Large intestine (tissue), 3 donors: Measurements from ENCODE around the gene GSTP1. TPM values are rescaled to one million over a fixed set of nuclear protein-coding genes. Genes with fewer than 3 reads are reported as not detected.

ENCODE experiments used
- DNase-seq, 2 donors: peaks; one replicate each; pipeline versions ENCODE4 v3.0.0 to v3.0.0-alpha.2; 2013
- H3K27ac ChIP-seq: one replicate; pipeline ENCODE4 v1.5.1; 2013; ENCODE audit warnings: low read length
- H3K27me3 ChIP-seq: 2 replicates; pipeline ENCODE4 v1.6.1; 2013; ENCODE audit warnings: low read length; ENCODE audit not compliant: control insufficient read depth, insufficient read depth
- H3K36me3 ChIP-seq: 2 replicates; pipeline ENCODE4 v1.6.1; 2013; ENCODE audit warnings: low read length; ENCODE audit not compliant: control insufficient read depth, insufficient read depth
- H3K4me1 ChIP-seq: one replicate; pipeline ENCODE4 v1.6.1; 2013; ENCODE audit warnings: low read length; ENCODE audit not compliant: control insufficient read depth, insufficient read depth
- H3K4me3 ChIP-seq: one replicate; pipeline ENCODE4 v1.5.1; 2013; ENCODE audit warnings: low read length
- H3K9me3 ChIP-seq: one replicate; pipeline ENCODE4 v1.6.1; 2013; ENCODE audit warnings: mild to moderate bottlenecking, low read depth, low read length, moderate library complexity; ENCODE audit not compliant: control insufficient read depth
- WGBS: methylation state at CpG from one replicate; pipeline ENCODE4 v1.1.5; 2013; ENCODE audit warnings: low lambda C conversion rate; ENCODE audit not compliant: insufficient coverage; 5-methylcytosine and 5-hydroxymethylcytosine counted together
- polyA plus RNA-seq: library from polyadenylated mRNA; unstranded; fragments of 120-200 nt; gene quantifications from one replicate; pipeline ENCODE4 v1.2.1, GENCODE V29; 2013

The GSTP1 gene
- polyA plus RNA-seq, 1 donor, result 848 TPM

- peaks cover 20% of the 10 kb centered on the region for H3K36me3 ChIP-seq
- peaks cover 9% of the 10 kb centered on the region for H3K4me1 ChIP-seq
- WGBS, result 40% methylated on average over 1 of the region's 11 CpGs
- no peak overlapping the region for H3K4me3 ChIP-seq
- DNase-seq, result no peak
- no peaks in the 10 kb centered on the region for H3K9me3 ChIP-seq
- H3K27me3 ChIP-seq, result no peaks in the 10 kb centered on the region
- no peak overlapping the region for H3K27ac ChIP-seq
These were observed 21.8 kb downstream of the GSTP1 start for GRCh38 chr11:67605231-67606011.

GRCh38 chr11:67606093-67606491 lies 22.5 kb downstream of the GSTP1 start:
- H3K4me3 ChIP-seq, result peak overlapping the region; percentile 83
- no peak for DNase-seq
- peaks cover 27% of the 10 kb centered on the region for H3K36me3 ChIP-seq
- peaks cover 9% of the 10 kb centered on the region for H3K4me1 ChIP-seq
- no CpG with 5 or more reads among the region's 17 CpGs for WGBS
- H3K27me3 ChIP-seq, result no peaks in the 10 kb centered on the region
- no peaks in the 10 kb centered on the region for H3K9me3 ChIP-seq
- peak overlapping the region; percentile 37 for H3K27ac ChIP-seq

- no CpG with 5 or more reads among the region's 69 CpGs for WGBS
- no peaks in the 10 kb centered on the region for H3K9me3 ChIP-seq
- peaks cover 32% of the 10 kb centered on the region for H3K36me3 ChIP-seq
- peaks cover 9% of the 10 kb centered on the region for H3K4me1 ChIP-seq
- H3K27ac ChIP-seq, result peak within 1 kb of the TSS; percentile 59
- H3K4me3 ChIP-seq, result peak within 1 kb of the TSS; percentile 83
- H3K27me3 ChIP-seq, result no peaks in the 10 kb centered on the region
- peak; percentile 96 to 97 for DNase-seq
These were observed 23.1 kb downstream of the GSTP1 start, which contains the start of gene NDUFV1 for GRCh38 chr11:67606492-67607295. TSS of gene NDUFV1 (plus strand) at chr11:67606936. CDS start at chr11:67607005, 69 bp downstream.

GRCh38 chr11:67607507-67607906 lies 23.9 kb downstream of the GSTP1 start:
- Histone ChIP-seq H3K4me3 (peak overlapping the region; percentile 83), H3K27ac (no peak overlapping the region), H3K36me3 (peaks cover 40% of the 10 kb centered on the region), H3K27me3 (no peaks in the 10 kb centered on the region), H3K4me1 (peaks cover 9% of the 10 kb centered on the region), H3K9me3 (no peaks in the 10 kb centered on the region)
- no CpG with 5 or more reads among the region's 9 CpGs for WGBS
- DNase-seq, result no peak

GRCh38 chr11:67608486-67608885 lies 24.9 kb downstream of the GSTP1 start:
- DNase-seq, result no peak
- H3K4me3 ChIP-seq, result no peak overlapping the region
- H3K27ac ChIP-seq, result no peak overlapping the region
- H3K9me3 ChIP-seq, result no peaks in the 10 kb centered on the region
- no peaks in the 10 kb centered on the region for H3K27me3 ChIP-seq
- H3K36me3 ChIP-seq, result peaks cover 45% of the 10 kb centered on the region
- WGBS, result no CpG with 5 or more reads among the region's 8 CpGs
- peaks cover 9% of the 10 kb centered on the region for H3K4me1 ChIP-seq

- Histone ChIP-seq H3K4me1 (peaks cover 11% of the 10 kb centered on the region), H3K4me3 (no peak overlapping the region), H3K27ac (no peak overlapping the region), H3K36me3 (peaks cover 45% of the 10 kb centered on the region), H3K9me3 (no peaks in the 10 kb centered on the region), H3K27me3 (no peaks in the 10 kb centered on the region)
- DNase-seq, result no peak
- WGBS, result no CpG with 5 or more reads among the region's 10 CpGs
These were observed 25.7 kb downstream of the GSTP1 start for GRCh38 chr11:67609316-67609715.

- H3K9me3 ChIP-seq, result no peaks in the 10 kb centered on the region
- H3K27me3 ChIP-seq, result peaks cover 2% of the 10 kb centered on the region
- WGBS, result no CpG with 5 or more reads among the region's 15 CpGs
- no peak for DNase-seq
- H3K27ac ChIP-seq, result no peak overlapping the region
- H3K4me3 ChIP-seq, result no peak overlapping the region
- H3K36me3 ChIP-seq, result peaks cover 45% of the 10 kb centered on the region
- H3K4me1 ChIP-seq, result peaks cover 16% of the 10 kb centered on the region
These were observed 26.8 kb downstream of the GSTP1 start for GRCh38 chr11:67610302-67610868.

- no peak overlapping the region for H3K4me3 ChIP-seq
- peaks cover 22% of the 10 kb centered on the region for H3K4me1 ChIP-seq
- H3K27me3 ChIP-seq, result peaks cover 8% of the 10 kb centered on the region
- no peak for DNase-seq
- WGBS, result no CpG with 5 or more reads among the region's 14 CpGs
- no peak overlapping the region for H3K27ac ChIP-seq
- peaks cover 45% of the 10 kb centered on the region for H3K36me3 ChIP-seq
- peaks cover 3% of the 10 kb centered on the region for H3K9me3 ChIP-seq
These were observed 27.6 kb downstream of the GSTP1 start for GRCh38 chr11:67611165-67611564.

- WGBS, result no CpG with 5 or more reads among the region's 37 CpGs
- Histone ChIP-seq H3K9me3 (peaks cover 3% of the 10 kb centered on the region), H3K36me3 (peaks cover 45% of the 10 kb centered on the region)
These were observed 28.3 kb downstream of the GSTP1 start for GRCh38 chr11:67611704-67612587.

More at GRCh38 chr11:67611704-67612587, 28.3 kb downstream of the GSTP1 start:
- Histone ChIP-seq H3K27ac (no peak overlapping the region), H3K4me1 (peaks cover 22% of the 10 kb centered on the region), H3K4me3 (no peak overlapping the region), H3K27me3 (peaks cover 12% of the 10 kb centered on the region)
- DNase-seq, result no peak
